Esophagus mucosa (tissue), 1 donor: ENCODE data around the gene CKMT1B. TPM values are rescaled to one million over a fixed set of nuclear protein-coding genes. Genes with fewer than 3 reads are reported as not detected.
A peak's percentile ranks its signal among the peaks of the same experiment; 100 is the strongest.
"Not testable (repeated sequence)": the region's sequence is repeated elsewhere in the genome, so short reads cannot be mapped to it uniquely, and the experiment has no call there.

Experiments used
- ATAC-seq: fragments of 200-7000 bp; cut with Tn5 transposase; one replicate; pipeline ENCODE4 v1.9.1; 2020
- total RNA-seq: library from RNA; stranded (reverse); gene quantifications from one replicate; pipeline ENCODE4 v1.2.4, GENCODE V29; 2023
- donor health status: DM: yes; HTN: yes; CAD: no.

CKMT1B gene
- 50.7 TPM for total RNA-seq

- ATAC-seq: peak; percentile 80
Measured at GRCh38 chr15:43593328-43594190, at the start of gene CKMT1B. CKMT1B (plus strand) TSS chr15:43594027; CDS start chr15:43594219, 192 bp downstream.

GRCh38 chr15:43544266-43544665 lies 49.6 kb upstream of the CKMT1B start:
- ATAC-seq: no peak

GRCh38 chr15:43545426-43545825 lies 48.4 kb upstream of the CKMT1B start:
- no peak for ATAC-seq

GRCh38 chr15:43547539-43547938 lies 46.3 kb upstream of the CKMT1B start:
- ATAC-seq: no peak

GRCh38 chr15:43550527-43551363 lies 43.1 kb upstream of the CKMT1B start:
- no peak for ATAC-seq

- no peak for ATAC-seq
Measured at GRCh38 chr15:43552256-43552655, 41.6 kb upstream of the CKMT1B start.

- ATAC-seq: no peak
Measured at GRCh38 chr15:43552986-43553385, 40.8 kb upstream of the CKMT1B start.

- not testable (repeated sequence) for ATAC-seq
Measured at GRCh38 chr15:43562753-43563152, 31.1 kb upstream of the CKMT1B start.

GRCh38 chr15:43563793-43564192 lies 30.0 kb upstream of the CKMT1B start:
- ATAC-seq: peak; percentile 37

- ATAC-seq: not testable (repeated sequence)
Measured at GRCh38 chr15:43566615-43567014, 27.2 kb upstream of the CKMT1B start.

GRCh38 chr15:43574607-43575006 lies 19.2 kb upstream of the CKMT1B start:
- not testable (repeated sequence) for ATAC-seq

GRCh38 chr15:43589778-43590466 lies 3.9 kb upstream of the CKMT1B start, which contains the start of gene PPIP5K1:
PPIP5K1 (minus strand) TSS chr15:43590208; CDS start chr15:43584504, 5,704 bp downstream.
- peak; percentile 92 for ATAC-seq

GRCh38 chr15:43592841-43593240 lies 986 bp upstream of the CKMT1B start:
- ATAC-seq: peak; percentile 86

- not testable (repeated sequence) for ATAC-seq
Measured at GRCh38 chr15:43599131-43599530, 5.3 kb downstream of the CKMT1B start.

- not testable (repeated sequence) for ATAC-seq
Measured at GRCh38 chr15:43600200-43600599, 6.4 kb downstream of the CKMT1B start.

GRCh38 chr15:43602233-43602632 lies 8.4 kb downstream of the CKMT1B start:
- ATAC-seq: not testable (repeated sequence)

- ATAC-seq: not testable (repeated sequence)
Measured at GRCh38 chr15:43617750-43618149, 23.9 kb downstream of the CKMT1B start.

GRCh38 chr15:43618700-43619099 lies 24.9 kb downstream of the CKMT1B start, which contains the start of gene STRC:
STRC (minus strand) TSS chr15:43618800; CDS start chr15:43618722, 78 bp downstream.
- ATAC-seq: not testable (repeated sequence)

GRCh38 chr15:43622068-43622799 lies 28.4 kb downstream of the CKMT1B start:
- peak; percentile 41 for ATAC-seq

- ATAC-seq: no peak
Measured at GRCh38 chr15:43625106-43625505, 31.3 kb downstream of the CKMT1B start.

- not testable (repeated sequence) for ATAC-seq
Measured at GRCh38 chr15:43626937-43627336, 33.1 kb downstream of the CKMT1B start.
